Thyroid gland (tissue), 4 donors: ENCODE measurements around the gene DNASE2.

Experiments
- CTCF ChIP-seq, 6 experiments: fragments of 200-600 bp in 3 of 6; fragments of 450-650 bp in 3 of 6; sonication (generic) in 3 of 6; IDR thresholded peaks; one replicate each; pipeline ENCODE4 v1.5.1; 2016 to 2019; ENCODE audit warnings: antibody characterized with exemption in 6 of 6, mild to moderate bottlenecking in 2 of 6, inconsistent platforms in 1 of 6, moderate library complexity in 1 of 6
- POLR2A ChIP-seq, 2 donors: fragments of 450-650 bp; IDR thresholded peaks; one replicate each; pipeline ENCODE4 v1.6.1; 2017; ENCODE audit warnings: antibody characterized with exemption in 2 of 2, mild to moderate bottlenecking in 2 of 2, moderate library complexity in 1 of 2

DNA sequence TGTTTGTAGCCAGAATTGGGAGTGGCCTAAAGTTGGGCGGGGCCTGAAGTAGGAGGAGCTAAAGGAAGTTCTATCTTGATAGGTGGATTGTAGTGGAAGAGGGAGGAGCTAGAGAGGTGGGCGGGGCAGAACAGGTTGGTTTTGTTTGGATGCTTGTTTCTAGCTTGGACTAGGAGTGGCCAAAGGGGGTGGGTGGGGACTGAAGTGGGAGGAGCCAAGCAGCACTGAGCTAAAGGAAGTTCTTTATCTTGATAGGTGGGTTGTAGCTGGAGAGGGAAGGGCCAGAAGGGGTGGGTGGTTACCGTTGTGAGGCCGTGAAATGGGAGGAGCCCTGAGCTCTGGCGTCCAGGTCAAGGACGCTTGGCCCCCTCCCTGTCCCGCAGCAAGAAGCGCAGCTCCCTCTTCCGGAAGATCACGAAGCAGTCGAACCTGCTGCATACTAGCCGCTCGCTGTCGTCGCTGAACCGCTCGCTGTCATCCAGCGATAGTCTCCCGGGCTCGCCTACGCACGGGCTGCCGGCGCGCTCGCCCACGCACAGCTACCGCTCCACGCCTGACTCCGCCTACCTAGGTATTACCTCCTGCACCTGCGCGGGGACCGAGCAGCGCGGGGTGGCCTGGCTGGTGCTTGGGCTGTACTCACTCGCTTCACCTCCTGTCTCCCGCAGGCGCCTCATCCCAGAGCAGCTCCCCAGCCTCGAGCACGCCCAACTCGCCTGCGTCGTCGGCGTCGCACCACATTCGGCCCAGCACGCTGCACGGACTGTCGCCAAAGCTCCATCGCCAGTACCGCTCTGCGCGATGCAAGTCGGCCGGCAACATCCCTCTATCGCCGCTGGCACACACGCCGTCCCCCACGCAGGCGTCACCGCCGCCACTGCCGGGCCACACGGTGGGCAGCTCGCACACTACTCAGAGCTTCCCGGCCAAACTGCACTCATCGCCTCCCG is 8.0 kb downstream of the DNASE2 start:
- TF ChIP-seq CTCF (IDR thresholded peaks at IDR 0.05) (no peak), POLR2A (IDR thresholded peaks at IDR 0.05) (peak in 1 of 2 donors; percentile 13)
